Measurements from ENCODE around the gene TGM5.

GRCh38 chr15:43225201-43225949 lies 41.4 kb downstream of the TGM5 start:
- peak; percentile 77 for TF ChIP-seq CTCF (IDR thresholded peaks at IDR 0.05; ENCODE audit: low read depth, low read length)
- no peak for TF ChIP-seq MYC (IDR thresholded peaks at IDR 0.05; ENCODE audit: low read depth, low read length)
- no peak for TF ChIP-seq POLR2A (IDR thresholded peaks at IDR 0.05; ENCODE audit: extremely low read depth, insufficient read length)
